SU-DHL-6 (cell line): Measurements from ENCODE around the gene RTCB.
"Not testable (repeated sequence)": the region's sequence is repeated elsewhere in the genome, so short reads cannot be mapped to it uniquely, and the experiment has no call there.

Source experiments
- H2AFZ ChIP-seq: fragments of 200-600 bp; sonication (generic); 2 replicates; pipeline ENCODE4 v1.6.1; 2014; ENCODE audit warnings: low read depth, mild to moderate bottlenecking, moderate library complexity, mixed read lengths, antibody characterized with exemption, low read length; ENCODE audit not compliant: severe bottlenecking
- H3F3A ChIP-seq: fragments of 200-600 bp; shearing (Covaris generic); 2 replicates; pipeline ENCODE4 v1.6.0; 2016; ENCODE audit warnings: antibody characterized with exemption, mild to moderate bottlenecking; ENCODE audit not compliant: insufficient read depth
- H3K27ac ChIP-seq: fragments of 200-600 bp; sonication (generic); 2 replicates; pipeline ENCODE4 v1.5.1; 2016; ENCODE audit warnings: low read depth, mild to moderate bottlenecking, low read length, moderate library complexity, mixed read lengths
- H3K27me3 ChIP-seq: fragments of 200-600 bp; sonication (generic), shearing (Covaris generic); 2 replicates; pipeline ENCODE4 v1.6.0; 2014; ENCODE audit warnings: mild to moderate bottlenecking, low read length
- H3K36me3 ChIP-seq: fragments of 200-600 bp; sonication (generic); 2 replicates; pipeline ENCODE4 v1.6.1; 2014; ENCODE audit warnings: mild to moderate bottlenecking, low read length, mixed read lengths
- H3K4me2 ChIP-seq: fragments of 300-600, 200-600 bp; shearing (Covaris generic), sonication (generic); 2 replicates; pipeline ENCODE4 v1.6.0; 2014; ENCODE audit warnings: low read length, low read depth, mild to moderate bottlenecking; ENCODE audit not compliant: poor library complexity, severe bottlenecking
- H3K4me3 ChIP-seq: fragments of 200-600 bp; sonication (generic); 2 replicates; pipeline ENCODE4 v1.5.1; 2014; ENCODE audit warnings: antibody characterized with exemption, low read length, mild to moderate bottlenecking, mixed read lengths; ENCODE audit not compliant: insufficient read depth, poor library complexity, severe bottlenecking
- H3K79me2 ChIP-seq: fragments of 200-600 bp; sonication (generic); 2 replicates; pipeline ENCODE4 v1.6.1; 2014; ENCODE audit warnings: mild to moderate bottlenecking, low read length, moderate library complexity; ENCODE audit not compliant: insufficient read depth
- H3K9ac ChIP-seq: fragments of 200-600 bp; sonication (generic); 2 replicates; pipeline ENCODE4 v1.7.0; 2014; ENCODE audit warnings: mild to moderate bottlenecking, low read length
- H3K9me2 ChIP-seq: fragments of 200-600 bp; sonication (generic); replicated peaks from 2 replicates; pipeline ENCODE4 v1.6.1; 2014; ENCODE audit warnings: low read length; ENCODE audit not compliant: insufficient read depth
- H3K9me3 ChIP-seq: fragments of 200-600 bp; sonication (generic); 2 replicates; pipeline ENCODE4 v1.6.1; 2014; ENCODE audit warnings: low read length, mixed read lengths; ENCODE audit not compliant: insufficient read depth
- H4K20me1 ChIP-seq: fragments of 200-600 bp; sonication (generic); 2 replicates; pipeline ENCODE4 v1.6.1; 2014; ENCODE audit warnings: low read depth, mild to moderate bottlenecking, antibody characterized with exemption, low read length, moderate library complexity, mixed read lengths
- EZH2phosphoT487 ChIP-seq: fragments of 200-600 bp; sonication (generic), shearing (Covaris generic); conservative IDR thresholded peaks from 2 replicates; pipeline ENCODE4 v1.6.1; 2018; ENCODE audit warnings: mild to moderate bottlenecking, antibody characterized with exemption, low read length, moderate library complexity, mixed read lengths
- TF ChIP-seq, protein P1 (sequence below): fragments of 200-600 bp; sonication (generic); IDR thresholded peaks from one replicate; pipeline ENCODE4 v1.5.1; 2017; ENCODE audit warnings: antibody characterized with exemption, mild to moderate bottlenecking, low read length, moderate library complexity; ENCODE audit not compliant: insufficient read depth, poor library complexity, severe bottlenecking

Gene RTCB

DNA sequence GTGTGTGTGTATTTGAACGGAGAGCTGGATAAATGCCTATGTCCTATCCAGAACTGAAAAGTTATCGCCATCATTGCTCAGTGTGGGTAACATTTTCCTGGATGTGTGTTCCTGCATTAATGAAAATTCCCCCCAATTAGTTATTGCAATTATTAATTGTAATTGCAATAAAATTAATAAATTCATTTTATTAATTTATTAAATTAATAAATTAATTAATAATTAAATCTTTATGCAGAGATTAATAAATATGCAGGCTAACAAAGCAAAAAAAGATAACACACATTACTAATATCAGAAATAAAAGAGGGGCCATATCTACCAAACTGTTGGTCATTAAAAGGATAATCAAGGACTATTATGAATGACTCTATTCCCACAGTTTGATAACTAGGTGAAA, 50.8 kb downstream of the RTCB start:
- H3K9ac ChIP-seq = no peak overlapping the region
- TF ChIP-seq, protein P1, sequence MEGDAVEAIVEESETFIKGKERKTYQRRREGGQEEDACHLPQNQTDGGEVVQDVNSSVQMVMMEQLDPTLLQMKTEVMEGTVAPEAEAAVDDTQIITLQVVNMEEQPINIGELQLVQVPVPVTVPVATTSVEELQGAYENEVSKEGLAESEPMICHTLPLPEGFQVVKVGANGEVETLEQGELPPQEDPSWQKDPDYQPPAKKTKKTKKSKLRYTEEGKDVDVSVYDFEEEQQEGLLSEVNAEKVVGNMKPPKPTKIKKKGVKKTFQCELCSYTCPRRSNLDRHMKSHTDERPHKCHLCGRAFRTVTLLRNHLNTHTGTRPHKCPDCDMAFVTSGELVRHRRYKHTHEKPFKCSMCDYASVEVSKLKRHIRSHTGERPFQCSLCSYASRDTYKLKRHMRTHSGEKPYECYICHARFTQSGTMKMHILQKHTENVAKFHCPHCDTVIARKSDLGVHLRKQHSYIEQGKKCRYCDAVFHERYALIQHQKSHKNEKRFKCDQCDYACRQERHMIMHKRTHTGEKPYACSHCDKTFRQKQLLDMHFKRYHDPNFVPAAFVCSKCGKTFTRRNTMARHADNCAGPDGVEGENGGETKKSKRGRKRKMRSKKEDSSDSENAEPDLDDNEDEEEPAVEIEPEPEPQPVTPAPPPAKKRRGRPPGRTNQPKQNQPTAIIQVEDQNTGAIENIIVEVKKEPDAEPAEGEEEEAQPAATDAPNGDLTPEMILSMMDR = no peak
- no peak for TF ChIP-seq EZH2phosphoT487
- H3K9me3 ChIP-seq = no peaks in the 10 kb centered on the region
- no peaks in the 10 kb centered on the region for H3K36me3 ChIP-seq
- no peak overlapping the region for H3K4me2 ChIP-seq
- no peaks in the 10 kb centered on the region for H3K79me2 ChIP-seq
- no peaks in the 10 kb centered on the region for H3K9me2 ChIP-seq
- no peaks in the 10 kb centered on the region for H3K27me3 ChIP-seq
- H4K20me1 ChIP-seq = no peaks in the 10 kb centered on the region
- no peak overlapping the region for H2AFZ ChIP-seq
- H3K4me3 ChIP-seq = no peak overlapping the region
- H3F3A ChIP-seq = no peaks in the 10 kb centered on the region
- H3K27ac ChIP-seq = no peak overlapping the region

- not testable (repeated sequence) for H3K4me3 ChIP-seq, H2AFZ ChIP-seq, H3F3A ChIP-seq, H3K9me2 ChIP-seq, H3K36me3 ChIP-seq, H3K9me3 ChIP-seq, H4K20me1 ChIP-seq, H3K27ac ChIP-seq, H3K4me2 ChIP-seq, H3K79me2 ChIP-seq, H3K9ac ChIP-seq, H3K27me3 ChIP-seq
These were observed 52.0 kb downstream of the RTCB start for GRCh38 chr22:32360096-32360495.

- H3F3A ChIP-seq, H3K36me3 ChIP-seq, H3K9ac ChIP-seq, H3K4me3 ChIP-seq, H4K20me1 ChIP-seq, H3K9me3 ChIP-seq, H3K4me2 ChIP-seq, H2AFZ ChIP-seq, H3K9me2 ChIP-seq, H3K79me2 ChIP-seq, H3K27me3 ChIP-seq, H3K27ac ChIP-seq: not testable (repeated sequence)
These were observed 54.5 kb downstream of the RTCB start, which contains the start of gene RFPL3 for GRCh38 chr22:32357567-32357966. Gene RFPL3 (plus strand): TSS chr22:32357867. CDS start chr22:32358072, 205 bp downstream.

DNA sequence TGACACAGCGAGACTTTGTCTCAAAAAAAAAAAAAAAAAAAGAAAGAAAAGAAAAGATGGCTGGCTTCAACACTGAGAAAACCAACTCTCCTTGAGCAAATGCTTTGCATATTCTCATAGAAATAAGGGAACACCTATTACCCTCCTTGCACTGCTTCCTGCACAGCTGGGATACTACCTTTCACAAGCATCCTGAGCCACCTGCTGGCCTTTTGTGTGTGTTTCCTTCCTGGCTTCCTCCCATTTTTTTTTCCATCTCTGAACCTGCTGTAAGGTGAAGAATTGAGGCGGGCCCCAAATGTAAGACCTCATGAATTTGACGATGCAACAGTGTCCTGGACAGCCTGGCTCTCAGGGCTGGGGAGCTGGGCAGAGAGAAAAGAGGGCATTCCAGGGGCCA, 56.3 kb downstream of the RTCB start:
- no peak overlapping the region for H2AFZ ChIP-seq
- no peak overlapping the region for H3K27ac ChIP-seq
- TF ChIP-seq EZH2phosphoT487 = no peak
- TF ChIP-seq, protein P1 = no peak
- H3K36me3 ChIP-seq = no peaks in the 10 kb centered on the region
- no peak overlapping the region for H3K4me2 ChIP-seq
- H3K4me3 ChIP-seq = no peak overlapping the region
- no peaks in the 10 kb centered on the region for H3K79me2 ChIP-seq
- H4K20me1 ChIP-seq = no peaks in the 10 kb centered on the region
- H3F3A ChIP-seq = no peaks in the 10 kb centered on the region
- H3K9me3 ChIP-seq = no peaks in the 10 kb centered on the region
- no peaks in the 10 kb centered on the region for H3K9me2 ChIP-seq
- H3K27me3 ChIP-seq = no peaks in the 10 kb centered on the region
- no peak overlapping the region for H3K9ac ChIP-seq
